GM12891 (cell line): ENCODE results near the gene TRAF3.

Experiments used
- PAX5 ChIP-seq: IDR thresholded peaks from 2 replicates; pipeline ENCODE4 v1.6.1; 2011; ENCODE audit warnings: low read length, moderate library complexity, mild to moderate bottlenecking; ENCODE audit not compliant: insufficient read depth, severe bottlenecking
- POLR2A ChIP-seq: IDR thresholded peaks from 2 replicates; pipeline ENCODE4 v1.6.1; 2011; ENCODE audit warnings: low read depth, low read length, control low read depth
- POLR2AphosphoS5 ChIP-seq: IDR thresholded peaks from 2 replicates; pipeline ENCODE4 v1.6.1; 2011; ENCODE audit warnings: low read depth, low read length, control low read depth

- no peak for TF ChIP-seq POLR2A
- TF ChIP-seq PAX5 = no peak
- no peak; the same call in 1 of the 2 replicates for TF ChIP-seq POLR2AphosphoS5
Measured at GRCh38 chr14:102916347-102917055, 139.3 kb downstream of the TRAF3 start.
